Nephron (organoid): ENCODE results near the gene HOXB4.

Experiments
- H3K27ac Mint-ChIP-seq, 3 experiments: 2 replicates each; pipeline ENCODE4 v1.8.0; 2020; ENCODE audit warnings: mixed read lengths in 3 of 3, mild to moderate bottlenecking in 2 of 3, moderate library complexity in 1 of 3
- H3K27me3 Mint-ChIP-seq: 2 replicates; pipeline ENCODE4 v1.8.0; 2021; ENCODE audit warnings: low read depth, mild to moderate bottlenecking, moderate library complexity, mixed read lengths
- H3K36me3 Mint-ChIP-seq: 2 replicates; pipeline ENCODE4 v1.8.0; 2020; ENCODE audit warnings: low read depth, mixed read lengths
- H3K4me1 Mint-ChIP-seq: 2 replicates; pipeline ENCODE4 v1.8.0; 2020; ENCODE audit warnings: mixed read lengths
- H3K4me3 Mint-ChIP-seq, 3 experiments: 2 replicates each; pipeline ENCODE4 v1.8.0; 2020; ENCODE audit warnings: mild to moderate bottlenecking in 3 of 3, mixed read lengths in 3 of 3, moderate library complexity in 2 of 3
- H3K9me3 Mint-ChIP-seq: 2 replicates; pipeline ENCODE4 v1.8.0; 2020; ENCODE audit warnings: mixed read lengths
- TF ChIP-seq, protein P1 (sequence below), 3 experiments: fragments of 200-600 bp; sonication (generic); IDR thresholded peaks; one replicate each; pipeline ENCODE4 v1.5.0; 2021; ENCODE audit warnings: antibody characterized with exemption in 3 of 3; ENCODE audit not compliant: unreplicated experiment in 3 of 3

HOXB4 gene

DNA sequence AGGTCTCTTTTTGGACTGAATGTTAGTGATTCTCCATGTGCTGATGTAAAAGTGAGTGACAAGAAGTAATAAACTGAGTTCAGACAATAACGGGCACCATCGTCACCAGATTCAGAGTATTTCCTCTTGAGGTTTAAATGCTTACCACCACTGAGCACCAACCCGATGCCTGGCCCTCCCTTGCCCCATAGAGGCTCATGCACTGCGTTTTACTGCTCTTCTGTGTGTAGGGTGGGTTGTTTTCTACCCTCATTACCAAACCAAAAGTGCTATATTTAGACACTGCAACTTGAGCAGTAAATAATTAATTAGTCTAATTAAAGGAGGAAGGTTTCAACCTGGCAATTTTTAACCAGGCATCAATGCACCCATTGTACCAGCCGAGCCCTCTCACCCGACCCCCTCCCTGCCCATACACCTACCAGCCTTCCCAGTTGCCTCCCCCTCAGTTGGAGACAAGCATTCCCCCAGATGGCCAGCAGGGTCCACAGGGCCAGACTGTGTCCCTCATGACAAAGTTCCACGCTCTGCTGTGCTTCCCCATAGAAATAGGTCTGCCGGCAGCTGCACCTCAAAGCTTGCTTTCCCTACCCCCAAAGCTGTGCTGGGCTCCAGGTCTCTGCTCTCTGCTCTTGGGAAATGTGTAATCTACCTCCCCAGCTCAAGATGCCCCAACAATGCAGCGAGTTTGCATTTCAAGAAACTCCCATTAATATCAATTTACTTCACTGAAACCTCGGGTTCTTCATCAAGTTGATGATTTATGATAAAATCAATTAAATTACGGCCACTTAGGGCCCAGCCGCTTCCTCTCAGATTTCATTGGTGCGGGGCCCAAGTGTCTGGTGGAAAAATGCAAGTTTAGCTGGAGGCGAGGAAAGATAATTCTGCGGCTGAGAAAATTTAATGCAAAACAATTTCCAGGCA lies 16.0 kb downstream of the HOXB4 start:
- TF ChIP-seq, protein P1, sequence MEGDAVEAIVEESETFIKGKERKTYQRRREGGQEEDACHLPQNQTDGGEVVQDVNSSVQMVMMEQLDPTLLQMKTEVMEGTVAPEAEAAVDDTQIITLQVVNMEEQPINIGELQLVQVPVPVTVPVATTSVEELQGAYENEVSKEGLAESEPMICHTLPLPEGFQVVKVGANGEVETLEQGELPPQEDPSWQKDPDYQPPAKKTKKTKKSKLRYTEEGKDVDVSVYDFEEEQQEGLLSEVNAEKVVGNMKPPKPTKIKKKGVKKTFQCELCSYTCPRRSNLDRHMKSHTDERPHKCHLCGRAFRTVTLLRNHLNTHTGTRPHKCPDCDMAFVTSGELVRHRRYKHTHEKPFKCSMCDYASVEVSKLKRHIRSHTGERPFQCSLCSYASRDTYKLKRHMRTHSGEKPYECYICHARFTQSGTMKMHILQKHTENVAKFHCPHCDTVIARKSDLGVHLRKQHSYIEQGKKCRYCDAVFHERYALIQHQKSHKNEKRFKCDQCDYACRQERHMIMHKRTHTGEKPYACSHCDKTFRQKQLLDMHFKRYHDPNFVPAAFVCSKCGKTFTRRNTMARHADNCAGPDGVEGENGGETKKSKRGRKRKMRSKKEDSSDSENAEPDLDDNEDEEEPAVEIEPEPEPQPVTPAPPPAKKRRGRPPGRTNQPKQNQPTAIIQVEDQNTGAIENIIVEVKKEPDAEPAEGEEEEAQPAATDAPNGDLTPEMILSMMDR (IDR thresholded peaks at IDR 0.05; ENCODE audit: unreplicated experiment in 3 of 3): peak; percentile 36 to 56 (median 49)
- Mint-ChIP-seq H3K36me3 (no peaks in the 10 kb centered on the region), H3K4me1 (peaks cover 63% of the 10 kb centered on the region), H3K27me3 (peaks cover 19% of the 10 kb centered on the region), H3K9me3 (no peaks in the 10 kb centered on the region), H3K4me3 (peak overlapping the region; percentile 69 to 82 (median 82)), H3K27ac (peak overlapping the region; percentile 88 to 100 (median 99))

DNA sequence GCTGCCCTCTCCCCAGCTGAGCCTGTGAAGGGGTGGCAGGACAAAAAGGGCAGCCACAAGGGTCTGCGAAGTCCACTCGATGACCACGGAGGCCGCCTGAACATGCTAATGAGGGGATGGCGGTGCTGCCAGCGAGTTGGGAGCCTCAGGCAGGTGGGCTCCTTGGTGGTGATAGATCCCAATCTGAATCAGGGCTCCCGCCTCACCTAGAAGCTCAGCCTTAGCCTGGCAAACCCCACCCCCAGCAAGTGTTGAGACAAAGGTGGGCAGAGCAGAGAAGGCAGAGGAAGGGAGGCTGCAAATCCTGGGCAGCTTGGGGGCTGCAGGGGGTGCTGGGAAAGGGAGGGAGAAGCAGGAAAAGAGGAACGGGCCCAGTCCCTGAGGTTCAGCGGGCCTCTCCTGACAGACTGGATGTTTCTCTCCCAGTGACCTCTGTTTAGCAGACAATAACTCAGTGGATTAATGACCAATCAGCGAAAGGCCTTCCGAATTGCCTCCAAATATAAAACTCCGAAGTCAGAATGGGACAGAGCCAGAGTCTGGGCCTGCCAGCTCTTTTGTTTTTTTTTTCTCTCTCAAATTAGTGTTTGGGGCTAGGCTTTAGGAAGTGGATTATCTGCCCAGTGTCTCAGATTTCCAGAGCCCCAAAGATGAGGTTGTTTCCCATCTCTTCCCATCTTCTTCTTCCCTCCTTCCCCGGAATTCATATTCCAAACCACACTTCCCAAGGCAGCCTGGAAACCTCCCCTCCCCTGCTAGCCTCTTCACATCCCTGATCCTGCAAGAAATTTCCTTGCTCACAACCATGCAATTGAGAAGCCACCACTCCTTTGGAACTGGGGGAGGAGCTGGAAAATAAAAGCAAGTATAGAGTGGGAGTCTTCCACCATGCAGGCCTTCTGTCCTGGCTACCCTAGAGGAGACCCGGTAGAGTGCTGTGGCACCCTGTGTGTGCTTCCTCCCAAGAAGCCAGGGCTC lies 18.0 kb downstream of the HOXB4 start:
- peaks cover 82% of the 10 kb centered on the region for H3K4me1 Mint-ChIP-seq
- peaks cover 22% of the 10 kb centered on the region for H3K27me3 Mint-ChIP-seq
- peak overlapping the region; percentile 56 to 78 (median 65) for H3K4me3 Mint-ChIP-seq

DNA sequence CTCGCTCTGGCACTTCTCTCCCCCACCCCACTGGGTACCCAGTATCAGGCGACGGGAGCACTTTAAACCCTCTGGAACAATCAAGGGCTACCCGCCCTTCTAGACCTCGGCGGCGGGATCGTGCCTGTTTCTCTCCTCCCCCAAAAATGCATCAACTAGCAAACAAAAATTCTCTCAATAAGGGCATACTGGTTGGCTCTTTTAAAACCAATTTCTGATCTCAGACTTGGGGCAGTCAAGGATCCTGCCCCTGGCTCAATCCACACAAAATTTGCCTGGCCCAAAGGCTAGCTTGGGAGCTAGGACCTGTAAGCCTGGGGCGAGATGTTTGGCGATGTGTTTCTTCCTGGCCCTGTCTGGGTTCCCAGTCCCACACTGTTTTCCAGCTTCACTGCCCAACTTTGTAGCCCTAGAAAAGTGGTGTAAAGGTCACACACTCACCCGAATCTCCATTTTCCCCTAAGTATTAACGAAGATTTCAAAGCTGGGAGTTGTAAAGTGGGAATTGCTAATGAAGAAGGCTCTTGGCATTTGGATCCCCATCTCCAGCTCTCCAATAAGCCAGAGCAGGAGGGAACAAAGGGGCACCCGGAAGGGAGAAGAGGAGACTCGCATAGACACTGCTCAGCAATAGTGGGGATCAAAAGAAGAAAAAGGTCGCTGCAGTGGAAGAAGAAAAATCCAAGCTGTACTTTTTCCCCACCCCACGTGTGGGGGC lies 18.9 kb downstream of the HOXB4 start:
- Mint-ChIP-seq H3K9me3 (no peaks in the 10 kb centered on the region), H3K4me3 (peak overlapping the region; percentile 56 to 78 (median 65)), H3K27ac (peak overlapping the region; percentile 97 to 100 (median 99)), H3K27me3 (peaks cover 22% of the 10 kb centered on the region), H3K36me3 (no peaks in the 10 kb centered on the region), H3K4me1 (peaks cover 88% of the 10 kb centered on the region)
- TF ChIP-seq, protein P1 (IDR thresholded peaks at IDR 0.05; ENCODE audit: unreplicated experiment in 3 of 3): no peak

More for the DNA sequence above, 18.0 kb downstream of the HOXB4 start:
- Mint-ChIP-seq H3K27ac (peak overlapping the region; percentile 97 to 100 (median 99)), H3K9me3 (no peaks in the 10 kb centered on the region), H3K36me3 (no peaks in the 10 kb centered on the region)
- TF ChIP-seq, protein P1 (IDR thresholded peaks at IDR 0.05; ENCODE audit: unreplicated experiment in 3 of 3): no peak

- Mint-ChIP-seq H3K9me3 (no peaks in the 10 kb centered on the region), H3K27me3 (peaks cover 22% of the 10 kb centered on the region), H3K4me3 (peak overlapping the region; percentile 56 to 78 (median 65)), H3K27ac (peak overlapping the region; percentile 97 to 100 (median 99)), H3K36me3 (peaks cover 1% of the 10 kb centered on the region), H3K4me1 (peaks cover 93% of the 10 kb centered on the region)
- TF ChIP-seq, protein P1 (IDR thresholded peaks at IDR 0.05; ENCODE audit: unreplicated experiment in 3 of 3): no peak
Measured at GRCh38 chr17:48558831-48559121, 19.4 kb downstream of the HOXB4 start.

GRCh38 chr17:48558057-48558830 lies 19.9 kb downstream of the HOXB4 start:
- Mint-ChIP-seq H3K4me1 (peaks cover 93% of the 10 kb centered on the region), H3K9me3 (no peaks in the 10 kb centered on the region), H3K36me3 (peaks cover 7% of the 10 kb centered on the region), H3K4me3 (peak overlapping the region; percentile 56 to 78 (median 65)), H3K27ac (peak overlapping the region; percentile 97 to 100 (median 99)), H3K27me3 (peaks cover 22% of the 10 kb centered on the region)
- TF ChIP-seq, protein P1 (IDR thresholded peaks at IDR 0.05; ENCODE audit: unreplicated experiment in 3 of 3): no peak
